ENCODE results near the gene OR6T1. TPM values are rescaled to one million over a fixed set of nuclear protein-coding genes. Genes with fewer than 3 reads are reported as not detected.

Gene OR6T1
- total and polyA plus RNA-seq, 2 experiments from 2014 or later = not detected

- Mint-ChIP-seq H3K36me3 (ENCODE audit: low read depth) (no peaks in the 10 kb centered on the region), H3K9me3 (no peaks in the 10 kb centered on the region), H3K4me3 (no peak overlapping the region), H3K27me3 (ENCODE audit: insufficient read depth, low read depth, poor library complexity) (no peaks in the 10 kb centered on the region), H3K4me1 (peaks cover 21% of the 10 kb centered on the region), H3K27ac (no peak overlapping the region)
- Histone ChIP-seq H3K9me2 (ENCODE audit: insufficient read depth) (peaks cover 5% of the 10 kb centered on the region; the same call in 1 of the 2 replicates), H3K4me3 (no peak overlapping the region), H3F3A (replicated peaks; ENCODE audit: low read depth) (no peaks in the 10 kb centered on the region), H3K4me1 (ENCODE audit: insufficient read depth) (peaks cover 10% of the 10 kb centered on the region), H3K27ac (ENCODE audit: low read depth) (no peak overlapping the region), H3K79me2 (replicated peaks; ENCODE audit: insufficient read depth) (no peaks in the 10 kb centered on the region), H3K36me3 (ENCODE audit: insufficient read depth) (no peaks in the 10 kb centered on the region), H3K27me3 (ENCODE audit: insufficient read depth) (no peaks in the 10 kb centered on the region), H4K20me1 (replicated peaks; ENCODE audit: insufficient read depth) (no peaks in the 10 kb centered on the region), H3K4me2 (no peak overlapping the region), H2AFZ (no peak overlapping the region)
- ATAC-seq = no peak
- DNase-seq (ENCODE audit: low spot score) = no peak
- TF ChIP-seq ZNF331 (CRISPR knock-in tag; IDR thresholded peaks at IDR 0.05; ENCODE audit: low read depth) (no peak), CREB1 (CRISPR knock-in tag; IDR thresholded peaks at IDR 0.05; ENCODE audit: low read depth) (no peak), POLR2AphosphoS5 (IDR thresholded peaks at IDR 0.05; ENCODE audit: low read depth) (no peak), ZNF114 (CRISPR knock-in tag; IDR thresholded peaks at IDR 0.05) (no peak), CTCF (conservative IDR thresholded peaks at IDR 0.05; ENCODE audit: low read depth in 2 of 2) (no peak), EZH2 (IDR thresholded peaks at IDR 0.05; ENCODE audit: low read depth, unreplicated experiment) (no peak), NANOG (IDR thresholded peaks at IDR 0.05; ENCODE audit: borderline replicate concordance) (no peak), JUNB (IDR thresholded peaks at IDR 0.05; ENCODE audit: unreplicated experiment) (no peak), REST (IDR thresholded peaks at IDR 0.05; ENCODE audit: unreplicated experiment) (no peak), STAT1 (IDR thresholded peaks at IDR 0.05; ENCODE audit: unreplicated experiment) (no peak), ZNF462 (CRISPR knock-in tag; IDR thresholded peaks at IDR 0.05) (no peak), ETS1 (IDR thresholded peaks at IDR 0.05) (no peak), EZH2phosphoT487 (IDR thresholded peaks at IDR 0.05; ENCODE audit: unreplicated experiment) (no peak)
Measured at GRCh38 chr11:123903932-123904331, 39.7 kb downstream of the OR6T1 start.
